Tibial artery (tissue), 4 donors: ENCODE results near the gene TBX1.

Experiments
- DNase-seq, 2 donors: peaks; one replicate each; pipeline ENCODE4 v3.0.0-alpha.2; 2019
- H3K27ac ChIP-seq, 2 donors: fragments of 200-600 bp; sonication (generic) in 1 of 2; 1 replicate in 1 of 2; 2 replicates in 1 of 2; pipeline ENCODE4 v1.5.1; 2018 to 2019; ENCODE audit warnings: mild to moderate bottlenecking in 1 of 2
- H3K27me3 ChIP-seq, 2 donors: fragments of 200-600 bp; sonication (generic) in 1 of 2; one replicate each; pipeline versions ENCODE4 v1.5.1 to v1.6.0; 2016 to 2019
- H3K36me3 ChIP-seq, 3 donors: fragments of 200-600 bp; sonication (generic) in 2 of 3; one replicate each; pipeline ENCODE4 v1.5.1; 2016 to 2019; ENCODE audit warnings: mild to moderate bottlenecking in 2 of 3
- H3K4me1 ChIP-seq, 4 donors: fragments of 200-600 bp; sonication (generic) in 2 of 4; 1 replicate in 3 of 4; 2 replicates in 1 of 4; pipeline ENCODE4 v1.5.1; 2016 to 2019
- H3K4me3 ChIP-seq, 2 donors: fragments of 200-600 bp; sonication (generic) in 1 of 2; 1 replicate in 1 of 2; 2 replicates in 1 of 2; pipeline ENCODE4 v1.5.1; 2018 to 2019; ENCODE audit warnings: mild to moderate bottlenecking in 2 of 2
- H3K9me3 ChIP-seq, 3 donors: fragments of 200-600 bp; sonication (generic) in 1 of 3; one replicate each; pipeline ENCODE4 v1.5.1; 2016 to 2019
- CTCF ChIP-seq, 2 experiments: fragments of 200-600 bp in 1 of 2; fragments of 450-650 bp in 1 of 2; IDR thresholded peaks; one replicate each; pipeline ENCODE4 v1.5.1; 2017 to 2019; ENCODE audit warnings: antibody characterized with exemption in 2 of 2, mild to moderate bottlenecking in 1 of 2, moderate library complexity in 1 of 2
- intact Hi-C: fragments of 100-400 bp; cut with DNase I; formaldehyde crosslinking; loops from one replicate; pipeline ENCODE4 v1.15.0; 2023; ENCODE audit warnings: low total_unique reads

TBX1 gene

GRCh38 chr22:19764636-19765476 lies 4.3 kb downstream of the TBX1 start:
- intact Hi-C loops = no loop called here

GRCh38 chr22:19765477-19766239 lies 5.1 kb downstream of the TBX1 start:
- intact Hi-C loops = no loop called here
- Histone ChIP-seq H3K27me3 (peaks cover 0 to 96% of the 10 kb centered on the region in 2 donors), H3K4me3 (peak overlapping the region in 1 of 2 donors; percentile 42)

More at GRCh38 chr22:19764636-19765476, 4.3 kb downstream of the TBX1 start:
- Histone ChIP-seq H3K36me3 (no peaks in the 10 kb centered on the region), H3K4me1 (peaks cover 0 to 24% (median 16%) of the 10 kb centered on the region in 4 donors), H3K27ac (no peak overlapping the region), H3K9me3 (no peaks in the 10 kb centered on the region), H3K27me3 (peaks cover 0 to 89% of the 10 kb centered on the region in 2 donors), H3K4me3 (no peak overlapping the region)
- TF ChIP-seq CTCF (IDR thresholded peaks at IDR 0.05) = no peak
- no peak for DNase-seq

GRCh38 chr22:19766240-19766510 lies 5.6 kb downstream of the TBX1 start:
- no peaks in the 10 kb centered on the region for H3K9me3 ChIP-seq
- DNase-seq = no peak
- TF ChIP-seq CTCF (IDR thresholded peaks at IDR 0.05) = no peak
- H3K4me3 ChIP-seq = peak overlapping the region; percentile 33 to 42
- H3K27ac ChIP-seq = no peak overlapping the region
- intact Hi-C loops = no loop called here
- H3K27me3 ChIP-seq = peaks cover 0 to 99% of the 10 kb centered on the region in 2 donors
- H3K4me1 ChIP-seq = peaks cover 0 to 21% (median 13%) of the 10 kb centered on the region in 4 donors
- no peaks in the 10 kb centered on the region for H3K36me3 ChIP-seq

More at GRCh38 chr22:19765477-19766239, 5.1 kb downstream of the TBX1 start:
- Histone ChIP-seq H3K4me1 (peaks cover 0 to 23% (median 14%) of the 10 kb centered on the region in 4 donors), H3K36me3 (no peaks in the 10 kb centered on the region), H3K27ac (no peak overlapping the region), H3K9me3 (no peaks in the 10 kb centered on the region)
- no peak for DNase-seq
- no peak for TF ChIP-seq CTCF (IDR thresholded peaks at IDR 0.05)

GRCh38 chr22:19766511-19767426 lies 6.2 kb downstream of the TBX1 start:
- intact Hi-C loops = no loop called here
- H3K4me1 ChIP-seq = peaks cover 0 to 18% (median 11%) of the 10 kb centered on the region in 4 donors
- no peak for TF ChIP-seq CTCF (IDR thresholded peaks at IDR 0.05)
- H3K36me3 ChIP-seq = no peaks in the 10 kb centered on the region
- peak in 1 of 2 donors; percentile 57 for DNase-seq
- H3K9me3 ChIP-seq = no peaks in the 10 kb centered on the region
- H3K4me3 ChIP-seq = peak overlapping the region; percentile 33 to 42
- no peak overlapping the region for H3K27ac ChIP-seq
- H3K27me3 ChIP-seq = peaks cover 0 to 96% of the 10 kb centered on the region in 2 donors
